GM18870 (cell line): ENCODE results near the gene MICALL2.

ENCODE experiments used
- ATAC-seq: cut with Tn5 transposase; IDR thresholded peaks from one replicate; pipeline ENCODE4 v1.9.1; 2021; ENCODE audit warnings: moderate library complexity; ENCODE audit not compliant: unreplicated experiment

The MICALL2 gene

DNA sequence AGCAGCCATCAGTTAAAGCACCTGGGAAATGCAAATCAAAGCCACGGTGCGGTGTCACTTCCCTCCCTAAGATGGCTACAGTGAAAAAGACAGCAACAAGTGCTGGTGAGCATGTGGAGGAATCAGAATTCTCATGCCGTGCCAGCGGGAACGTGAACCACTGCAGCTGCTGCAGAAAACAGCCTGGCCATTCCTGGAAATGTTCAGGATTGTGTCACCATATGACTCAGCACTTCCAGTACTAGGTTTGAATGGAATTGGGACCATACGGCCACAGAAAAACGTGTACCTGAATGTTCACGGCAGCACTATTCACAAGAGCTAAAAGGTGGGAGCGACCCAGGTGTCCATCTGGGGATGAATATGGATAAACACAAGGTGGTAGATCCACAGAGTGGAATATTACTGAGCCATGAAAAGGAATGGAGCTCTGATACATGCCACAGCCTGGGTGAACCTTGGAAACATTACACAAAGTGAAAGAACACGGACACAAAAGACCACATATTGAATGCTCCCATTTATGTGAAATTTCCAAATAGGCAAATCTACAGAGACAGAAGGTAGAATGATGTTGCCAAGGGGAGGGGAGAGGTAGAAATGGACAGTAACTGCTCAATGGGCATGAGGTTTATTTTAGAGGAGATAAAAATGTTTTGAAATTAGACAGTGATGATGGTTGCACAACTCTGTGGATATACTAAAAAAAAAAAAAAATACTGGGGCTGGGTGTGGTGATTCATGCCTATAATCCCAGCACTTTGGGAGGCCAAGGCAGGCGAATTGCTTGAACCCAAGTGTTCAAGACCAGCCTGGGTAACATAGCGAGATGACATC lies 61.6 kb downstream of the MICALL2 start:
- no peak for ATAC-seq

GRCh38 chr7:1396195-1396594 lies 63.1 kb downstream of the MICALL2 start:
- ATAC-seq = no peak

DNA sequence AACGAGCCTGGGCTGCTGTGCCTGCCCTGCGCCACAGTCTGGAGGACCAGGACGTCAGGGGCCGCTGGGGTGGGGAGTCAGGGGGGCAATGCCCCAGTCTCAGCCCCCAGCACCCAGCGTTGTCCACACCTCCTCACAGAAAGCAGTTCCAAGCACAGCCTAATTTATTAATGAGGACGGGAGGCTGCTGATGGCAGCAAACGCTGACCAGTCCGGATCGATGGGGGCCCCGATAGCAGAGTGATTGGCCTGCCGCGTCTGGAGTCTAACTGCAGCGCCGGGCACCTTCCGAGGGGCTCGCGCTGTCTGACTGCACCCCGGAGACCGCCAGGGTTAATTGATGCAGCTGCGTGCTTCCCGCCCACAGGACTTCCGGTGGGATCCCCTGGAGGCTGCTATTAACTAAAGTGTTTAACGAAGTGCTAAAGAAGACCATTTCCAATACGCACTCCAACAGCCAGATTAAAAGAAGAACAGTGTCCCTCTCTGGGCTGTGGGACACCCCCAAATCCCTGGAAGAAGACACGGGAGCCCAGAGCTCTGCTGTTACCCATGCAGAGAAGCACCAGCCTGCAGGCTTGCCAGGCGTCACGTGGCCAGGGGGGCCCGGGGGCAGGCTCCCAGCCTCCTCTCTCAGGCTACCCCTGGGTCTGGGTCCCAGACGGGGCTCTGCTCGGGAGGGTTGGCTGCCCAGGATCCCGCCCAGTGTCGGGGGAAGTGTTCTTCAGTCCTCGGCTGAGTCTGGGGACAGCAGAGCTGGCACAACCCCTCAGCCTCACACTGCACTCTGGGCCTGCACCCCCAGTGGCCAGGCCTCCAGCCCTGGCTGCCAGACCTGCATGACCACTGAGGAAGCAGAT lies 63.8 kb downstream of the MICALL2 start:
- no peak for ATAC-seq

GRCh38 chr7:1394371-1394770 lies 64.9 kb downstream of the MICALL2 start:
- ATAC-seq = no peak

GRCh38 chr7:1393421-1393820 lies 65.8 kb downstream of the MICALL2 start:
- ATAC-seq = no peak

GRCh38 chr7:1392556-1392955 lies 66.7 kb downstream of the MICALL2 start:
- ATAC-seq = no peak

GRCh38 chr7:1391449-1391848 lies 67.8 kb downstream of the MICALL2 start:
- ATAC-seq = no peak

- no peak for ATAC-seq
Observed at GRCh38 chr7:1388703-1389335, 70.5 kb downstream of the MICALL2 start.

- no peak for ATAC-seq
Observed at GRCh38 chr7:1388021-1388702, 71.1 kb downstream of the MICALL2 start.

DNA sequence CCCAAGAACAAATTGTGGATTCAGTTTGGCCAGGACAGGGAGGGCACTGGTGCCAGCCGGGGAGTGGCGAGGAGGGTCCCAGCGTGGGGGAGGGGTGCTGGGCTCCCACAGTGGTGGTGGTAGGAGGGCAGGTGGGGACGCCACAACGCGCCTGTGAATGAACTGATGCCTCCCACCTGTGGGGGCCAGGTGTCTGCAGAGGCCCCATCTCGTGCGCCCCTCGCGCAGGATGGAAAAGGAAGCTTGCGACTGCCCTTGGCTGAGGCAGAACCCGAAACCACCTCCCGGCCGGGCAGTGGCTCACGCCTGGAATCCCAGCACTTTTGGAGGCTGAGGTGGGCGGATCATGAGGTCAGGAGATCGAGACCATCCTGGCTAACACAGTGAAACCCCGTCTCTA lies 72.0 kb downstream of the MICALL2 start:
- no peak for ATAC-seq

- ATAC-seq = no peak
Observed at GRCh38 chr7:1386623-1387220, 72.5 kb downstream of the MICALL2 start.

DNA sequence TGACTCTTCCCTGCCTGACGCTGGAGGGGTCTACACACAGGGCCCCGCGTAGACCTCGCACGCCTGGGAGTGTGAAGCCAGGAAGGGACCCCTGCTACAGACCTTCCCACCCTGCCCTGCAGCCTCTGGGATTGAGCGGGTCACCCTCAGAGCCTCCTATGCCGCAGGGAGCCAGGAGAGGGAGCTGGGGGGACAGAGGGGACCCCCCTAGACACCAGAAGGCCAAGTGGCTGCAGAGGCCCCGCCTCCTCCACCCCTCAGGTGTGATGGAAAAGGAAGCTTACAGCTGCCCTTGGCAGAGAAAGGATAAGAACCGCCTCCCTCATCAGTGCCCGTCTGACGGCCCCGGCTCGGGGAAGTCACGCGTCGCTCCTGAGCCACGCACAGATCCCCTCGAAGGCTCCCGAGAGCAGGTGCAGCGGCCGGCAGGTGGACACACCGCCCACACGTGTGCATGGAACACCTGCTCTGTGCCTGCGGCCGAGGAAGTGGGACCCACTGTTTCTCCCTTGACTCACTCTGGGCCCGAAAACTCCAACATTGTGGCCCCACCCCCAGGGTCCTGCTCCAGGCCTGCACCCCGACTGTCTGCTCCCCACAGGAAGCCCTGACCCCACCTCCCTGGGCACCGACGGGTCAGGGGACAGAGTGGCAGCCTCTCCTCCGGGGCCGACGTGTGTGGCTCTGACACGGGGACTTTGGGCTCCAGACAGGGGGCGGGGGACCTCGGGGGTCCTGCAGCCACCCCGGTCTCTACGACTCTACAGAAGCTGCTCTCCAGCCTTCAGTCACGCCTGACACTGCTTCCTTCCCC lies 73.3 kb downstream of the MICALL2 start:
- no peak for ATAC-seq

GRCh38 chr7:1385086-1385808 lies 74.0 kb downstream of the MICALL2 start:
- ATAC-seq = no peak
